Measurements from ENCODE around the gene HOXC11. TPM values are rescaled to one million over a fixed set of nuclear protein-coding genes. Genes with fewer than 3 reads are reported as not detected.

Gene HOXC11
- total RNA-seq, 1 donor from 2014 or later = 1.7 TPM

DNA sequence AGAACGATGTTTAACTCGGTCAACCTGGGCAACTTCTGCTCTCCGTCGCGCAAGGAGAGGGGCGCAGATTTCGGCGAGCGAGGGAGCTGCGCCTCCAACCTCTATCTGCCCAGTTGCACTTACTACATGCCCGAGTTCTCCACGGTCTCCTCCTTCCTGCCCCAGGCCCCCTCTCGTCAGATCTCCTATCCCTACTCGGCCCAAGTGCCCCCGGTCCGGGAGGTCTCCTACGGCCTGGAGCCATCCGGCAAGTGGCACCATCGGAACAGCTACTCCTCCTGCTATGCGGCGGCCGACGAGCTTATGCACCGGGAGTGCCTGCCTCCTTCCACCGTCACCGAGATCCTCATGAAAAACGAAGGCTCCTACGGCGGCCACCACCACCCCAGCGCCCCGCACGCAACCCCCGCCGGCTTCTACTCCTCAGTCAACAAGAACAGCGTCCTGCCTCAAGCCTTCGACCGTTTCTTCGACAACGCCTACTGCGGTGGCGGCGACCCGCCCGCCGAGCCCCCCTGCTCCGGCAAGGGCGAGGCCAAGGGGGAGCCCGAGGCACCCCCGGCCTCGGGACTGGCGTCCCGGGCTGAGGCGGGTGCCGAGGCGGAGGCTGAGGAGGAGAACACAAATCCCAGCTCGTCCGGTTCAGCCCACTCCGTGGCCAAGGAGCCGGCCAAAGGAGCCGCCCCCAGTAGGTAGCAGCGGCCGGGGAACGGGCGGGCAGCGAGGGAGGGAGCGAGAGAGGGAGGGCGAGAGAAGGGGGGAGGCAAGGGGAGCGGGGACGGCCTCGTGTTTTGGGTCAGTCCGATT lies 513 bp downstream of the HOXC11 start:
- DNase-seq (ENCODE audit: low read depth) = no peak

DNA sequence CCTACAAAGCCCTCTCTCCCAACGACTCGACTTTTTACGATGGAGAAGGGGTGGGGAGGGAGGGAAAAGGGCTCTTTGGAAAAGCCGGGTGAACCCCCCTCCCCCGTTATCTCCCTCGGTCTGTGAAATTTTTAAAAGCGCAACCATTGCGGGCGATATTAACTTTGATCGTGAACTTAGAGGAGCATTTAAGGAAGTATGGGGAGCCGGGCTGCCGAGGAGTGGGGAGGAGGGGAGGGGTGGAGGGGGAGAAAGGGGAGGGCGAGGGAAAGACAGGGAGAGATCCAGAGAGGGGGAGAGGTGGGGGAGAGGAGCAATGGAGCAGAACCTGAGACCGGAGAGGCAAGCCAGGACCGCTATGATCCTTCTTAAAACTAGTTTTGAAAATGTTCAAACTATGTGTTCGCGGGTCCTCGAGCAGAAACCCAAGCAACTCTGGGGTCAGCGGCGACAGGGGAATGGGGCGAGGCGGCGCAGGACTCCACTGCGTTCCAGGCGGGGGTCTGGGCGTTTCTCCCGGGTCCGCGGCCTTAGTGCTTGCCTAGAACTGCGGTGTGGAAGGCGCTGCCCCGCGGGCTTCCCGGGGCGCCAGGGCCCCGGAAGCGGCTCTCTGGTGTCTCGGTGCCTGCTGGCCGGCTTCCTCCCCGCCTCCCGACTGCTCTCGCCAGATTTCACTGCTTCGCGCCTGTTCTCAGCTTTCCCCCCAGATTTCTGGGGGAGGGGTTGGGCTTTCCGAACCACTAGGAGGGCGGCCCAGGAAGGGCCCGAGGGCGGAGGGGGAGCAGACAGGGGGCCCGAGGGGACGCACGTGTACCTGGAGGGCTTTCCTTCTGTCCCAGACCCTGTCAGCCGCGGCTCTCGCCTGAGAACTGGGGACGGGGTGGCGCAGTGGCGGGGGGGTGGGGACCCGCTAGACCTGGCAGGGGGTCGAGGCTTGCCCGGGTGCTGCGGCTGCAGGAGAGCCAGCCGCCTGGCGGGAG lies 1.4 kb downstream of the HOXC11 start, which contains the start of gene HOTAIR:
HOTAIR (minus strand) TSS at position 871 of the 980 bp plus-strand sequence.
- DNase-seq (ENCODE audit: low read depth) = no peak

DNA sequence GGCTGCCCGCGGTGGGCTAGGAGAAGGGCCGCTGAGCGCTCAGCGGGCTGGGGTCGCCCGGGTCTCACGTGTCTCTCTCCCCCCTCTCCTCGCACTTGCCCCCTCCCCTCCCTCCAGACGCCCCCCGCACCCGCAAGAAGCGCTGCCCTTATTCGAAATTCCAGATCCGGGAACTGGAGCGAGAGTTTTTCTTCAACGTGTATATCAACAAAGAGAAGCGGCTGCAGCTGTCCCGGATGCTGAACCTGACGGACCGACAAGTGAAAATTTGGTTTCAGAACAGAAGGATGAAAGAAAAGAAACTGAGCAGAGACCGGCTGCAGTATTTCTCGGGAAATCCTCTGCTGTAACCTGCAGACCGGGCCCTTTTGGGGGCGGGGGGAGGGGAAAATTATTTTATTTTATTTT lies 2.1 kb downstream of the HOXC11 start:
- no peak for DNase-seq (ENCODE audit: low read depth)

GRCh38 chr12:53975479-53976152 lies 2.7 kb downstream of the HOXC11 start:
- DNase-seq (ENCODE audit: low read depth) = no peak

- no peak for DNase-seq (ENCODE audit: low read depth)
These were observed 3.4 kb downstream of the HOXC11 start for GRCh38 chr12:53976172-53976822.

DNA sequence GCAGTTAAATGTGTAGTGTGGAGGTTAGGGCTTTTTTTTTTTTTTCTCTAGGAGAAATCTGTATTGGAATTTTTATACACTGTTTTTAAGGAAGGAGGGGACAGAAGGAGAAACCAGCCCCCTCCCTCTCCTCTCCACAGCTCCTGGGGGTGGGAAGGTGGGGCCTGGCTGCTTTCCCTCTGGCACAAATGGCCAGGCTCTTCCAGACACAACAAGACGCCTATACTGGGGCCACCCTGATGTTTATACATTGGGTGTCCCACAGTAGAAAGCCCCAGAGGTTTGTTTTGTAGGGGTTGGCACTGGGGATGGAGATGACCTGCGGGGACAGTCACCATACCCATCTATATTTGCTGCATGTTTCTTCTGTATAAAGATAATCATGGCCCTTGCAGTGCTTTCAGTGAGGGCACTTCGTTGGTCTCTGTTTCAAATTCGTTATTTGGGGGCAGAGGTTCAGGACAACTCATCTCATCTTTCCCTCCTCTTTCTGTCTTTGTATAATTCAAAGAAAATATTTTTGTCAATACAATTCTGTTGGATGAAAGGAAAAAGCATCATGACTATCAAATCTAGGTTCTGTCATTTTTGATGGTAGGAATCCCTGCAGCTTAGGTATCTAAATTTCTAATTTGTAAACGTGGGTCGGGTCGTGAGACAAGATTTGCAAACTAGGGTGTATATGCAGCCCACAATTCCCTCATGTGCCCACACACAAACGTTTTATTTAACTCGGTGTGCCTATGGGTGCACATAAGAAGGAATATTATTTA lies 4.1 kb downstream of the HOXC11 start:
- DNase-seq (ENCODE audit: low read depth) = no peak

DNA sequence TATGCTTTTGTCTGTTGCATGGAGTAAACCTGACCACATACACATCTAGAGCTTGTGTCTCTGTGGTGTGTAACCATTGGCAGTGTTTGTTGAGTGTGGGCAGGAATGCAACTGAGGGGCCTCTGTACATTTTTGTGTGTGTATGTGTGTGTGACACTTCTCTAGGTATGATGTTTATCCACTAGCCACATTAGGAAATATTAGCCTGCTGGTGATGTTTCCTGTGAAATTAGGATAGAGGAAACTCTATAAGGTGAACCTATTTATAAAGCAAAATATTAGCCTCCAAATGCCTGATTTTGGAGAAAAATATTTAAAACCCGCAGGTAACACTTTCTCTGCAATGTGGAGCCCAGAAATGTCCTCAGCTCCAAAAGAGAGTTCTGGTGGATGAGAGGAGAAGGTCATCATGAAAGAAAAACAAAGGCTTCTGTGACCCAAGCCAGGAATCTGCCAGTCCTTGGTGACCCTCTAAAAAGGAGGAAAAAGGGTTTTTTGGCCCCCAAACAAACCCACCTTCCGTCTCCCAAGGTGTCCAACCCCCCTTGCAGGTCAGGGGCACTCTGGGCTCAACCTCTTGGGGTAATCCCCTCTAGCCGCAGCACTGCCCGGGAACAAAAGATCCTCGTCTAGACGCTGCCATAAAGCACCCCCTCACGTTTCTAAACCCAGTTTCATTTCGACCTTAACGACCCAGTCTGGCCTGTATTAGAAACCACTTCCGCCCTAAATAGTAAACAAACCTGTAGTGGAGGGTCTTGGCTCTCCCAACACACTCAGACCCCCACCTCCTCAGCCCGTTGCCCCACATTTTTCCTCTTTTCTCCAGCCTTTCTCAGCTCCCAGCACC lies 4.9 kb downstream of the HOXC11 start:
- no peak for DNase-seq (ENCODE audit: low read depth)

DNA sequence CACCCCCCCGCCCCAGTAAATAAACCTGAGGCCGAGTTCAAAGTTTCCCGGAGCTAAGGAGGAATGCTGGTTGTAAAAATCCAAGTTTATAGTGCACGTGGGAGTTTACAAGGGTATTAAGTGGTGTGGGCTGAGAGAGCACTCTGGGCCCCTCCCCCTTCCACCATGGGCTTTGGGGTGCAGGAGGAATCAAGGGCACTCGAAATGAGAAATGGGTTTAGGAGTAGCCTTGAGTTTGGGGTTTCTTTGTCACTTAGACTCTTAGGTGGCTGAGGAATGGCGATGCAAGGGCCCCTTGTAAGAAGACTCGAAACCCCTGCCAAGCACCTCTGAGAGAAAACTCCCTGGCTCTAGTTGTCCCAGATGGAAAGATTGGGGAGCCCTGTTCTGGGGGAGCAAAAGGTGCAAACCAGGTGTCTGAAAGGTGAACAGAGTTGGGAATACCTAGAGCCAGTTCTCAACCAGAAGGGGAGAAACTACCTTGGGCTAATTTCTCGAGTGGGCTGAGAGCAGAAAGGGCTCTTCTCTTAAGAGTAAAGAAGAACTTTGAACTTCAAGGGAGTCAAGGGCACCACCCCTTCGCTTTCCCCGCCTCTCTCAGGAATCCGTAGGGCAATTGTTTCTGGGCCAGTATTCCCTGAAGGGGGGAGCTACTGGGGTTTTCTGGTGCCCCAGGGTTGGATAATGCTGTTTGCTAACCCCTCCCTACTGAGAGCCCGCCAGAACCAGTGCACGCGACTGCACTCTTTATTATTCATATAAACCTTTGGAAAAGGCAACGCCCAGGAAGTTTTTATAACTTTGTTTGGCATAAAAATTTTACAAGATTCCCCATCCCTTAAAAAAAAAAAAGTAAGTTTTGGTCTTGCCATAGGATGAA lies 5.8 kb downstream of the HOXC11 start:
- no peak for DNase-seq (ENCODE audit: low read depth)

DNA sequence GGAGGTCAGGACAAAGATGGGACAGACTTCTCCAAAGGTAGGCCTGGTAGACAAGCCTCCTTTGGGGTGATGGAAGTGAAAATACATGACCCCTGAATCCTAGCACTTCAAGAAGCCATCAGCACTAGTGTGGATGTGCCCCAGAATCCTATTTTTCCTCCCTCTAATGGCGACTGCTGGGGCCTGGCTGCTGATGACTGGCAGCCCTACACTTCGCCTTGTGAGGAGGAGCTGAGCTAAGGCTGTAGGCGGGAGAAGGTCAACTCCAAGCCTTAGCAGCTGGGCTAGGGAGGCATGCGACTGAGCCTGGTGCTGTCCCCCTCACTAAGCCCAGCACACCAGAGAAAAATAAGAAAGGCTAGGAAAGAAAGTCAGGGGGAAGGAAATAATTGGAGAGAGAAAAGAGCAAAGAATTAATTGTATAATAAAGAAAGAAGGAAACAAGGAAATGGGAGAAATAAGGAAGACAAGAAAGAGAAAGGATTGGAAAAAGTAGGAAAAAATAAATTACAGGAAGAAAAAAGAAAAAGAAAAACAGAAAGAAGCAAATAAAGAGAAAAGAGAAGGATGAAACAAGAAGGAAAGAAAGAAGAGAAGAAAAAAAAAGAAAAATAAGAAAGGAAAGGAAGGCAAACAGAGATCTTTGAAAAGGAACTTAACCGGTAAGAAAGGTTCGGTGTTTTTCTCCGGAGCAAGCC lies 7.3 kb downstream of the HOXC11 start:
- DNase-seq (ENCODE audit: low read depth) = no peak

GRCh38 chr12:53980802-53981496 lies 8.0 kb downstream of the HOXC11 start:
- DNase-seq (ENCODE audit: low read depth) = no peak

GRCh38 chr12:53981634-53982565 lies 9.0 kb downstream of the HOXC11 start:
- no peak for DNase-seq (ENCODE audit: low read depth)

DNA sequence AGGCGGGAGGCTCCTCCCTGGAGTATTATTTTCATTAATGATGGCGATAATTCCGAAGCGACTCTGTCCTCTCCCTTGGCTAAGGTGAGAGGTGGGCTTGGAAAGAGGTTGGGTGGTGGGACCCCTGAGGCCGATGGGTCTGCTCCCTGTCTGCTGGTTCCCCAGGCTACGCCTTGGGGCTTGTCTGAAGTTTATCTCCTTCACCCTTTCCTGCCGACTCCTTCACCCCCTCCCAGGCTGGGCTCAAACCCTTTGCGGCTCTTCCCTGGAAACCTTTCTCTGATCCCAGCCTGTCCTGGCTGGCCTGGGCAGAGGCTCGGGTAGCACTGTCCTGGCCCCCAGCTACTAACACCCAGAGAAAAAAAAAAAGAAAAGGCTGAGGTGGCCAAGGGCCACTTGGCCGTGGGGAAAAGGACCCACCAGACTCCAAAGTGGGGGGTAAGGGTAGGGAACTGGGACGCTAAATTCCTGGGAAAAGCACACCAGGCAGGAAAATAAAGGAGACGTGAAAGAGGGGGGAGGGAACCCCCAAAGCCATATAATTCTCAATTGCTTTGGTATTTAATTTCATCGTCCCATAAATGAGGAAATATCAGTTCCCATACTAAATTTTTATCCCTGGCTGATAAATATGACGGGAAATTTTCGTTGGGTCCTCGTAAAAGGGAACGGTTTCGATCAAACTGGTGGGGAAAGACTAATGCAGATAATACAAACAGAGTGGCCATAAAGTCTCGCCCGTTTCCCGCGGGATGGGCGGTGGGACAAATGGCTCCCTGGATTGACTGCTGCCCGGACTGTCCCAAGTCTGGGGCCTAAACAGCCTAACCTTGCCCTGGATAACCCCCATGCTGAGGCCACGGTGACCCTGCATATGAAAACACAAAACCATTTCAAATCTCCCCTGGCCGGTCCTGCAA lies 10.0 kb downstream of the HOXC11 start:
- no peak for DNase-seq (ENCODE audit: low read depth)

GRCh38 chr12:53983568-53983949 lies 10.6 kb downstream of the HOXC11 start:
- no peak for DNase-seq (ENCODE audit: low read depth)

DNA sequence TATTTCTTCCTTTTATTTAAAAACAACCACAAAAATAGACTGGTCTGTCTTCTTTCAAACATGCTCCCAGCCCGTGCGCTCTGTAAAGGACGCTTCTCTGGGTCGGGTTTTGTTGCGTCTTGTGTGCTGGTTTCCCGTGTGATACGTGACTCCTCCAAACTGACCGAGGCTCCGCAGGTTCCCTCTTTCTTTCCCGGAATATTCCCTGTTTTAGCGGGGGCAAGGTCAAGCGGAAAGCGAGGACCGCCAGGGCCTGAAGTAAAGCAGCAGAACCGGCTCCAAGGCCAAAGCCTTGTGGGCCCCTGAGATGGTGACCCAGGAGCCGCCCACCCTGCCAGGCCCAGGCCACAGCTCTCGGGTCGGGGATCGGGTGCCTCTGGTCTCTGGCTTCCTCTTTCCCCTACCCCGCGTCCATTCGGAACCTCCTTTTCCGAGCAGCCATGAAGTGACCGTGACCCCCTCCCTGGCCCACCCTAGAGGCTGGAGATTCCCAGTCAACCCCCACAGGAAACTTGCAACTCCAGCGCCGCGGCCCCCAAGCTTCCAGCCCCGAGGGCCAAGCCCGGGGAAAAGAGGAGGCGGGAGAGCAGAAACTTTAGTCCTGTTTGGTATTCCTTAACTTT lies 11.1 kb downstream of the HOXC11 start:
- no peak for DNase-seq (ENCODE audit: low read depth)

Measured in renal cortical epithelial cell (primary cell).